Esophagus squamous epithelium (tissue), 4 donors: ENCODE results near the gene CYB561D2.

Source experiments
- POLR2A ChIP-seq, 4 donors: fragments of 450-650 bp; IDR thresholded peaks; one replicate each; pipeline ENCODE4 v1.6.1; 2017; ENCODE audit warnings: antibody characterized with exemption in 4 of 4, mild to moderate bottlenecking in 4 of 4, moderate library complexity in 3 of 4
- TF ChIP-seq, protein P1 (sequence below), 6 experiments: fragments of 450-650 bp in 4 of 6; fragments of 200-600 bp in 2 of 6; sonication (generic) in 2 of 6; IDR thresholded peaks; one replicate each; pipeline ENCODE4 v1.5.1; 2016 to 2019; ENCODE audit warnings: antibody characterized with exemption in 6 of 6, mild to moderate bottlenecking in 4 of 6, moderate library complexity in 4 of 6

GRCh38 chr3:50334339-50335075 is 16.2 kb upstream of the CYB561D2 start:
- TF ChIP-seq, protein P1, sequence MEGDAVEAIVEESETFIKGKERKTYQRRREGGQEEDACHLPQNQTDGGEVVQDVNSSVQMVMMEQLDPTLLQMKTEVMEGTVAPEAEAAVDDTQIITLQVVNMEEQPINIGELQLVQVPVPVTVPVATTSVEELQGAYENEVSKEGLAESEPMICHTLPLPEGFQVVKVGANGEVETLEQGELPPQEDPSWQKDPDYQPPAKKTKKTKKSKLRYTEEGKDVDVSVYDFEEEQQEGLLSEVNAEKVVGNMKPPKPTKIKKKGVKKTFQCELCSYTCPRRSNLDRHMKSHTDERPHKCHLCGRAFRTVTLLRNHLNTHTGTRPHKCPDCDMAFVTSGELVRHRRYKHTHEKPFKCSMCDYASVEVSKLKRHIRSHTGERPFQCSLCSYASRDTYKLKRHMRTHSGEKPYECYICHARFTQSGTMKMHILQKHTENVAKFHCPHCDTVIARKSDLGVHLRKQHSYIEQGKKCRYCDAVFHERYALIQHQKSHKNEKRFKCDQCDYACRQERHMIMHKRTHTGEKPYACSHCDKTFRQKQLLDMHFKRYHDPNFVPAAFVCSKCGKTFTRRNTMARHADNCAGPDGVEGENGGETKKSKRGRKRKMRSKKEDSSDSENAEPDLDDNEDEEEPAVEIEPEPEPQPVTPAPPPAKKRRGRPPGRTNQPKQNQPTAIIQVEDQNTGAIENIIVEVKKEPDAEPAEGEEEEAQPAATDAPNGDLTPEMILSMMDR (IDR thresholded peaks at IDR 0.05), result no peak
- TF ChIP-seq POLR2A (IDR thresholded peaks at IDR 0.05), result no peak
